HCT116 (cell line): Measurements from ENCODE around the gene LAGE3. TPM values are rescaled to one million over a fixed set of nuclear protein-coding genes. Genes with fewer than 3 reads are reported as not detected.
A peak's percentile ranks its signal among the peaks of the same experiment; 100 is the strongest.

Experiments used
- ATAC-seq: fragments of 200-7000 bp; cut with Tn5 transposase; 2 replicates; pipeline ENCODE4 v1.9.1; 2020; ENCODE audit warnings: mild to moderate bottlenecking, moderate library complexity
- BruUV-seq: library from RNA; stranded (reverse); fragments of 400-500 nt; replicated peaks from 2 replicates; lab custom pipeline; 2021; lab: Mats Ljungman, UMichigan
- CTCF ChIA-PET: fragments of 300-600 bp; sonication (Branson Sonifier 250); formaldehyde crosslinking; loops from one replicate; lab custom pipeline; 2021; ENCODE audit warnings: antibody characterized with exemption; lab: Charles Lee
- POLR2A ChIA-PET: fragments of 300-600, 350-600 bp; sonication (Branson Sonifier 250); formaldehyde crosslinking; loops from one replicate; lab custom pipeline; 2021; ENCODE audit warnings: antibody characterized with exemption; lab: Charles Lee
- RAD21 ChIA-PET, 2 experiments: fragments of 300-600 bp; sonication (Branson Sonifier 250); formaldehyde crosslinking; loops; one replicate each; lab custom pipeline; 2023; ENCODE audit warnings: low total read pairs in 2 of 2; ENCODE audit not compliant: uncharacterized antibody in 2 of 2, unreplicated experiment in 2 of 2, low non-redundant PET in 1 of 2; lab: Charles Lee
- DNase-seq: peaks from one replicate; pipeline ENCODE4 v3.0.0-alpha.2; 2010; ENCODE audit warnings: low read depth, low spot score
- H2AFZ ChIP-seq: fragments of 200-600 bp; shearing (Covaris generic), sonication (generic); 2 replicates; pipeline ENCODE4 v1.6.1; 2017; ENCODE audit warnings: low read depth, mixed run types, mixed read lengths, antibody characterized with exemption, low read length; ENCODE audit not compliant: poor library complexity, severe bottlenecking
- H3K27ac ChIP-seq: 2 replicates; pipeline ENCODE4 v1.5.1; 2012; ENCODE audit warnings: low read depth, low read length
- H3K27me3 ChIP-seq: fragments of 200-600 bp; sonication (generic); 2 replicates; pipeline ENCODE4 v1.6.1; 2016; ENCODE audit warnings: mixed run types, low read length, mixed read lengths; ENCODE audit not compliant: insufficient read depth
- H3K36me3 ChIP-seq, 2 experiments: fragments of 200-500 bp in 1 of 2; fragments of 200-600 bp in 1 of 2; sonication (Bioruptor generic) in 1 of 2; sonication (generic) in 1 of 2; 2 replicates each; pipeline versions ENCODE4 v1.5.1 to v1.6.1; 2014 to 2016; ENCODE audit warnings: low read length in 2 of 2, inconsistent platforms in 1 of 2, mixed read lengths in 1 of 2, mixed run types in 1 of 2; ENCODE audit not compliant: insufficient read depth in 2 of 2, control insufficient read depth in 1 of 2
- H3K4me1 ChIP-seq, 2 experiments: fragments of 200-600 bp in 1 of 2; sonication (generic) in 1 of 2; 2 replicates each; pipeline versions ENCODE4 v1.5.1 to v1.6.1; 2012 to 2017; ENCODE audit warnings: low read length in 2 of 2, inconsistent platforms in 1 of 2, mild to moderate bottlenecking in 1 of 2, mixed read lengths in 1 of 2, mixed run types in 1 of 2, moderate library complexity in 1 of 2; ENCODE audit not compliant: insufficient read depth in 2 of 2, control insufficient read depth in 1 of 2
- H3K4me2 ChIP-seq: fragments of 200-600 bp; sonication (generic); 2 replicates; pipeline ENCODE4 v1.6.1; 2017; ENCODE audit warnings: mixed run types, low read length, mixed read lengths
- H3K4me3 ChIP-seq, 2 experiments: fragments of 200-600 bp in 1 of 2; sonication (generic) in 1 of 2; replicated peaks in 1 of 2; 2 replicates each; pipeline ENCODE4 v1.5.1; 2011 to 2016; ENCODE audit warnings: low read length in 2 of 2, control low read depth in 1 of 2, low read depth in 1 of 2, mild to moderate bottlenecking in 1 of 2, mixed read lengths in 1 of 2, mixed run types in 1 of 2
- H3K79me2 ChIP-seq: fragments of 200-600 bp; sonication (generic); 2 replicates; pipeline ENCODE4 v1.6.1; 2017; ENCODE audit warnings: mild to moderate bottlenecking, mixed run types, low read length, moderate library complexity, mixed read lengths; ENCODE audit not compliant: insufficient read depth
- H3K9ac ChIP-seq: fragments of 200-600 bp; sonication (generic); 2 replicates; pipeline ENCODE4 v1.6.1; 2016; ENCODE audit warnings: low read length, mixed read lengths
- H3K9me2 ChIP-seq: fragments of 200-600 bp; sonication (generic), shearing (Covaris generic); 2 replicates; pipeline ENCODE4 v1.6.1; 2017; ENCODE audit warnings: mixed run types, mild to moderate bottlenecking, moderate library complexity; ENCODE audit not compliant: insufficient read depth
- H3K9me3 ChIP-seq, 2 experiments: fragments of 200-500 bp in 1 of 2; fragments of 200-600 bp in 1 of 2; sonication (Bioruptor generic) in 1 of 2; sonication (generic) in 1 of 2; 2 replicates each; pipeline ENCODE4 v1.6.1; 2014 to 2017; ENCODE audit warnings: low read length in 2 of 2, mixed read lengths in 2 of 2, inconsistent platforms in 1 of 2, low read depth in 1 of 2, mild to moderate bottlenecking in 1 of 2, mixed run types in 1 of 2, moderate library complexity in 1 of 2; ENCODE audit not compliant: control insufficient read depth in 1 of 2, insufficient read depth in 1 of 2
- H4K20me1 ChIP-seq: fragments of 200-600 bp; sonication (generic), shearing (Covaris generic); 2 replicates; pipeline ENCODE4 v1.6.1; 2017; ENCODE audit warnings: mixed run types, mild to moderate bottlenecking, moderate library complexity; ENCODE audit not compliant: insufficient read depth
- CBX3 ChIP-seq: IDR thresholded peaks from 2 replicates; pipeline ENCODE4 v1.6.1; 2012; ENCODE audit warnings: low read depth
- CEBPB ChIP-seq: IDR thresholded peaks from 2 replicates; pipeline ENCODE4 v1.6.1; 2012; ENCODE audit warnings: low read depth
- CTCF ChIP-seq, 3 experiments: fragments of 200-600 bp in 1 of 3; sonication (generic) in 1 of 3; IDR thresholded peaks in 2 of 3; conservative IDR thresholded peaks in 1 of 3; 2 replicates each; pipeline ENCODE4 v1.5.1; 2012 to 2017; ENCODE audit warnings: low read depth in 2 of 3, low read length in 2 of 3, antibody characterized with exemption in 1 of 3, borderline replicate concordance in 1 of 3, control low read depth in 1 of 3, mild to moderate bottlenecking in 1 of 3, mixed read lengths in 1 of 3, mixed run types in 1 of 3, moderate library complexity in 1 of 3; ENCODE audit not compliant: insufficient read depth in 1 of 3
- EGR1 ChIP-seq: IDR thresholded peaks from 2 replicates; pipeline ENCODE4 v1.6.1; 2012; ENCODE audit warnings: low read depth
- ELF1 ChIP-seq: IDR thresholded peaks from 2 replicates; pipeline ENCODE4 v1.6.1; 2012; ENCODE audit warnings: low read depth, borderline replicate concordance
- FOSL1 ChIP-seq: IDR thresholded peaks from 2 replicates; pipeline ENCODE4 v1.6.1; 2012; ENCODE audit warnings: low read depth
- REST ChIP-seq: IDR thresholded peaks from 2 replicates; pipeline ENCODE4 v1.6.1; 2012; ENCODE audit warnings: low read depth
- SP1 ChIP-seq: IDR thresholded peaks from 2 replicates; pipeline ENCODE4 v1.6.1; 2012; ENCODE audit warnings: low read depth
- SRF ChIP-seq: IDR thresholded peaks from 2 replicates; pipeline ENCODE4 v1.6.1; 2012; ENCODE audit warnings: low read depth
- TCF7L2 ChIP-seq: IDR thresholded peaks from 2 replicates; pipeline ENCODE4 v1.7.0; 2011; ENCODE audit warnings: borderline replicate concordance, inconsistent platforms; ENCODE audit not compliant: insufficient read depth, insufficient read length; ENCODE audit errors: extremely low read depth
- ZBTB33 ChIP-seq: IDR thresholded peaks from 2 replicates; pipeline ENCODE4 v1.6.1; 2011; ENCODE audit warnings: mild to moderate bottlenecking, low read length, moderate library complexity; ENCODE audit not compliant: insufficient replicate concordance; ENCODE audit errors: extremely low read depth
- ZFX ChIP-seq: fragments of 450-650 bp; IDR thresholded peaks from 2 replicates; pipeline ENCODE4 v1.6.1; 2017
- ZNF274 ChIP-seq: fragments of 200-500 bp; sonication (Bioruptor generic); IDR thresholded peaks from 2 replicates; pipeline ENCODE4 v1.6.1; 2014; ENCODE audit warnings: mild to moderate bottlenecking, low read depth, low read length, inconsistent platforms
- intact Hi-C: fragments of 100-400 bp; cut with micrococcal nuclease; formaldehyde crosslinking; loops from 2 replicates; pipeline ENCODE4 v1.10.0; 2022
- total RNA-seq: library from RNA; stranded (reverse); gene quantifications from one replicate; pipeline ENCODE4 v1.2.1, GENCODE V29; 2021; ENCODE audit not compliant: unreplicated experiment

LAGE3 gene
- total RNA-seq, 1 experiment from 2014 or later: 42.8 TPM

GRCh38 chrX:154505734-154506133, 26.7 kb upstream of the LAGE3 start:
- 0 out of 2 replicates have a peak, but pooled peaks have one; percentile 22 for ATAC-seq
- TF ChIP-seq EGR1 (no peak), SRF (no peak), TCF7L2 (no peak), ZNF274 (no peak), ZFX (no peak)

GRCh38 chrX:154502989-154503388, 23.9 kb upstream of the LAGE3 start:
- ATAC-seq: no peak
- Histone ChIP-seq H3K4me2 (no peak overlapping the region), H3K9me3 (no peaks in the 10 kb centered on the region), H3K4me3 (no peak overlapping the region), H3K9ac (no peak overlapping the region), H4K20me1 (no peaks in the 10 kb centered on the region), H3K79me2 (no peaks in the 10 kb centered on the region), H3K9me2 (no peaks in the 10 kb centered on the region), H2AFZ (no peak overlapping the region), H3K4me1 (peaks cover 0 to 5% of the 10 kb centered on the region in 2 experiments; a peak in 1 of 4 replicates), H3K27ac (no peak overlapping the region), H3K36me3 (no peaks in the 10 kb centered on the region), H3K27me3 (no peaks in the 10 kb centered on the region)
- POLR2A ChIA-PET: no interaction called here
- RAD21 ChIA-PET: no interaction called here
- no peak for DNase-seq
- BruUV-seq: no TSS peak
- CTCF ChIA-PET: no interaction called here
- intact Hi-C loops: no loop called here
- TF ChIP-seq CBX3 (no peak), CEBPB (no peak), EGR1 (no peak), FOSL1 (no peak), ELF1 (no peak), SRF (no peak), ZBTB33 (no peak), SP1 (no peak), CTCF (IDR thresholded peaks at IDR 0.05 in 2 of 3, conservative IDR thresholded peaks at IDR 0.05 in 1 of 3; ENCODE audit: borderline replicate concordance in 1 of 3, insufficient read depth in 1 of 3, low read depth in 2 of 3, low read length in 2 of 3) (no peak), REST (no peak)

More at GRCh38 chrX:154505734-154506133, 26.7 kb upstream of the LAGE3 start:
- H3K27ac ChIP-seq: no peak overlapping the region
- no peak overlapping the region for H3K4me2 ChIP-seq
- DNase-seq: no peak
- H4K20me1 ChIP-seq: no peaks in the 10 kb centered on the region
- no peak overlapping the region for H3K9ac ChIP-seq
- intact Hi-C loops: no loop called here
- H3K9me2 ChIP-seq: no peaks in the 10 kb centered on the region
- H3K27me3 ChIP-seq: no peaks in the 10 kb centered on the region
- CTCF ChIA-PET: no interaction called here
- H2AFZ ChIP-seq: no peak overlapping the region
- RAD21 ChIA-PET: no interaction called here
- no TSS peak for BruUV-seq
- no peaks in the 10 kb centered on the region for H3K9me3 ChIP-seq
- no peak overlapping the region for H3K4me3 ChIP-seq
- peaks cover 0 to 5% of the 10 kb centered on the region in 2 experiments; a peak in 1 of 4 replicates for H3K4me1 ChIP-seq
- POLR2A ChIA-PET: interaction anchor here (0.6 kb wide), 1 partner anchor 78 kb away, joined by 4 read pairs; no protein-coding TSS in a partner anchor
- H3K79me2 ChIP-seq: no peaks in the 10 kb centered on the region
- H3K36me3 ChIP-seq: no peaks in the 10 kb centered on the region
